ENCODE results near the gene TTC7B.
A peak's percentile ranks its signal among the peaks of the same experiment; 100 is the strongest.

TTC7B gene

GRCh38 chr14:90674043-90674670 lies 142.1 kb downstream of the TTC7B start:
- Mint-ChIP-seq H3K9me3 (peaks cover 9% of the 10 kb centered on the region), H3K27ac (no peak overlapping the region), H3K27me3 (ENCODE audit: low read depth) (no peaks in the 10 kb centered on the region), H3K4me1 (peaks cover 19% of the 10 kb centered on the region), H3K4me3 (no peak overlapping the region), H3K36me3 (ENCODE audit: low read depth) (peaks cover 57% of the 10 kb centered on the region)
- TF ChIP-seq CTCF (IDR thresholded peaks at IDR 0.05; ENCODE audit: unreplicated experiment in 3 of 3), result no peak

GRCh38 chr14:90671382-90672234 lies 144.6 kb downstream of the TTC7B start:
- Mint-ChIP-seq H3K9me3 (peaks cover 14% of the 10 kb centered on the region), H3K36me3 (ENCODE audit: low read depth) (peaks cover 78% of the 10 kb centered on the region), H3K27ac (no peak overlapping the region), H3K27me3 (ENCODE audit: low read depth) (peaks cover 3% of the 10 kb centered on the region), H3K4me1 (peaks cover 8% of the 10 kb centered on the region), H3K4me3 (no peak overlapping the region)
- no peak for TF ChIP-seq CTCF (IDR thresholded peaks at IDR 0.05; ENCODE audit: unreplicated experiment in 3 of 3)

GRCh38 chr14:90669731-90670130 lies 146.5 kb downstream of the TTC7B start:
- Mint-ChIP-seq H3K36me3 (ENCODE audit: low read depth) (peaks cover 66% of the 10 kb centered on the region), H3K9me3 (peaks cover 14% of the 10 kb centered on the region), H3K27ac (no peak overlapping the region), H3K27me3 (ENCODE audit: low read depth) (peaks cover 3% of the 10 kb centered on the region), H3K4me1 (peaks cover 21% of the 10 kb centered on the region), H3K4me3 (no peak overlapping the region)
- TF ChIP-seq CTCF (IDR thresholded peaks at IDR 0.05; ENCODE audit: unreplicated experiment in 3 of 3), result no peak

GRCh38 chr14:90666571-90666970 lies 149.7 kb downstream of the TTC7B start:
- H3K9me3 Mint-ChIP-seq, result peaks cover 14% of the 10 kb centered on the region
- peaks cover 35% of the 10 kb centered on the region for H3K4me1 Mint-ChIP-seq
- peaks cover 3% of the 10 kb centered on the region for H3K27me3 Mint-ChIP-seq (ENCODE audit: low read depth)
- peaks cover 40% of the 10 kb centered on the region for H3K36me3 Mint-ChIP-seq (ENCODE audit: low read depth)
- no peak for TF ChIP-seq CTCF (IDR thresholded peaks at IDR 0.05; ENCODE audit: unreplicated experiment in 3 of 3)
- H3K27ac Mint-ChIP-seq, result peak overlapping the region in 1 of 3 experiments; percentile 83
- no peak overlapping the region for H3K4me3 Mint-ChIP-seq

GRCh38 chr14:90665321-90666000 lies 150.8 kb downstream of the TTC7B start:
- H3K4me3 Mint-ChIP-seq, result peak overlapping the region in 1 of 3 experiments; percentile 13
- H3K4me1 Mint-ChIP-seq, result peaks cover 46% of the 10 kb centered on the region

More at GRCh38 chr14:90665321-90666000, 150.8 kb downstream of the TTC7B start:
- Mint-ChIP-seq H3K27ac (peak overlapping the region; percentile 45 to 83 (median 57)), H3K27me3 (ENCODE audit: low read depth) (peaks cover 3% of the 10 kb centered on the region), H3K36me3 (ENCODE audit: low read depth) (peaks cover 32% of the 10 kb centered on the region), H3K9me3 (peaks cover 14% of the 10 kb centered on the region)
- TF ChIP-seq CTCF (IDR thresholded peaks at IDR 0.05; ENCODE audit: unreplicated experiment in 3 of 3), result no peak

Measured in nephron (organoid).